ENCODE data around the gene GOLGA6A.
A peak's percentile ranks its signal among the peaks of the same experiment; 100 is the strongest.
"Not testable (repeated sequence)": the region's sequence is repeated elsewhere in the genome, so short reads cannot be mapped to it uniquely, and the experiment has no call there.

GOLGA6A gene

GRCh38 chr15:74053517-74053916, 28.8 kb downstream of the GOLGA6A start:
- no peak for DNase-seq (ENCODE audit: low spot score)

DNA sequence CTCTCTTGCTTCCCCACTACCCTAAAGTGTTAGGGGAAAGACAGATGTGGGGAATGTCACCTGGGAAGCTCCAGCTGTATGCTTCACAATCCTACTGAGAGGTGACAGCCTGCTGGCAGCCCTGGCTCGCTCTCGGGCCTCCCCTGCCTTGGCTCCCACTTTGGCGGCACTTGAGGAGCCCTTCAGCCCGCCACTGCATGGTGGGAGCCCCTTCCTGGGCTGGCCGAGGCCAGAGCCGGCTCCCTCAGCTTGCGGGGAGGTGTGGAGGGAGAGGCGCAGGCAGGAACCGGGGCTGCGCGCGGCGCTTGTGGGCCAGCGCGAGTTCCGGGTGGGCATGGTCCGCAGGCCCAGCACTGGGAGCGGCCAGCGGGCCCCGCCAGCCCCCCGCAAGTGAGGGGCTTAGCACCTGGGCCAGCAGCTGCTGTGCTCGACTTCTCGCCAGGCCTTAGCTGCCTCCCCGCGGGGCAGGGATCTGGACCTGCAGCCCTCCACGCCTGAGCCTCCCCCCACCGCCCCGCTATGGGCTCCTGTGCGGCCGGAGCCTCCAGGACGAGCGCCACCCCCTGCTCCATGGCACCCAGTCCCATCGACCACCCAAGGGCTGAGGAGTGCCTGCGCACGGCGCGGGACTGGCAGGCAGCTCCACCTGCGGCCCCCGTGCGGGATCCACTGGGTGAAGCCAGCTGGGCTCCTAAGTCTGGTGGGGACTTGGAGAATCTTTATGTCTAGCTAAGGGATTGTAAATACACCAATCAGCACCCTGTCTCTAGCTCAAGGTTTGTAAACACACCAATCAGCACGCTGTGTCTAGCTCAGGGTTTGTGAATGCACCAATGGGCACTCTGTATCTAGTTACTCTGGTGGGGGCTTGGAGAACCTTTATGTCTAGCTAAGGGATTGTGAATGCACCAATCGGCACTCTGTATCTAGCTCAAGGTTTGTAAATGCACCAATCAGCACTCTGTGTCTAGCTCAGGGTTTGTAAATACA, 29.8 kb downstream of the GOLGA6A start:
- DNase-seq (ENCODE audit: low spot score), result not testable (repeated sequence)

DNA sequence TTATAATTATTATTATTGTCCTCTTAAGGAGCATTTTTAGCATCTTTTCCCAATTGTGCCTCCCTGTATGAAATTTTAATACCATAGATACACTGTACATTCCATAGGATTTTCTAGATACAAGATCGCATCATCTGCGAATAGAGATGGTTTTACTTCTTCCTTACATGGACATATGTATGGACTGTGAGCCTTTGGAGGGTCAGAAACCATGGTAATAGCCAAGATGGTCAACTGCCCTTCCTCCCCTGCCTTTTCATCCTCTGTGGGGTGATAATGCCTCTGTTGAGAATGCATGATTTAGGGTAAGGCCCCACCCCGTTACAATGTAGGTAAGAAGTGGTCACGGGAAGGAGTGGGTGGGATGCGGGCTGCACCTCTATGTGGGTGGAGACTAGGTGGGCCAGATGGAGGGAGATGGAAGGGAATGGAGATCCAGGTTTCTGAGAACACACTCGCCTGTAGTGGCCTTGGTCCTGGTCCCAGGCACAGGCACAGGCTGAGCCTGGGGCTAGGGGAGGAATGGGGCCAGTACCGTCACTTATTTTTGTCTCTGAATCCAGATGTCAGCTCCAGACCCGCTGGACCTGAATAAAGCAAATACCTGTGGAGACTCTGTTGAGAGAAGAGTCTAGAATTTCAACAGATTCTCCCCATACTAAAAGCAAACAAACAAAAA, 31.7 kb downstream of the GOLGA6A start:
- DNase-seq (ENCODE audit: low spot score), result no peak

GRCh38 chr15:74050127-74050526, 32.2 kb downstream of the GOLGA6A start:
- no peak for DNase-seq (ENCODE audit: low spot score)

DNA sequence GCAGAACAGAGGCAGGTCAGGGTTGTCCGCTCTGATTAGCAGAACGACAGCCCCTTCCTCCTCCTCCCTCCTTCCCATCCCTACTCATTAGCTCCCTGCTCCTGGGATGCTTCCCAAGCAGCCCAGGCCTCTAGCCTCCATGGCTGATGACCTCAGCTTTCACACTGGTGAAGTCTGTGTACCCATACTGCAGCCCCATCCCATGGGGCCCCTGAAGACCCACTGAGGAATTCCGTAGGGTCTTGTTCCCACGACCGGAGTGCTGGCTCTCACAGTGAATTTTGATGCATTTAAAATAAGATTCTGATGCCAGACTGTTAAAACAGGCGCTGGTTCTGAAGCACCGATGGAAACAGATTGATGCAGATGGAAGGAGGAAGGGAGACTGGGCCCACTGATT, 36.1 kb downstream of the GOLGA6A start:
- no peak for DNase-seq (ENCODE audit: low spot score)

- no peak for DNase-seq (ENCODE audit: low spot score)
Observed at GRCh38 chr15:74045636-74046274, 36.6 kb downstream of the GOLGA6A start.

GRCh38 chr15:74045184-74045583, 37.2 kb downstream of the GOLGA6A start:
- no peak for DNase-seq (ENCODE audit: low spot score)

DNA sequence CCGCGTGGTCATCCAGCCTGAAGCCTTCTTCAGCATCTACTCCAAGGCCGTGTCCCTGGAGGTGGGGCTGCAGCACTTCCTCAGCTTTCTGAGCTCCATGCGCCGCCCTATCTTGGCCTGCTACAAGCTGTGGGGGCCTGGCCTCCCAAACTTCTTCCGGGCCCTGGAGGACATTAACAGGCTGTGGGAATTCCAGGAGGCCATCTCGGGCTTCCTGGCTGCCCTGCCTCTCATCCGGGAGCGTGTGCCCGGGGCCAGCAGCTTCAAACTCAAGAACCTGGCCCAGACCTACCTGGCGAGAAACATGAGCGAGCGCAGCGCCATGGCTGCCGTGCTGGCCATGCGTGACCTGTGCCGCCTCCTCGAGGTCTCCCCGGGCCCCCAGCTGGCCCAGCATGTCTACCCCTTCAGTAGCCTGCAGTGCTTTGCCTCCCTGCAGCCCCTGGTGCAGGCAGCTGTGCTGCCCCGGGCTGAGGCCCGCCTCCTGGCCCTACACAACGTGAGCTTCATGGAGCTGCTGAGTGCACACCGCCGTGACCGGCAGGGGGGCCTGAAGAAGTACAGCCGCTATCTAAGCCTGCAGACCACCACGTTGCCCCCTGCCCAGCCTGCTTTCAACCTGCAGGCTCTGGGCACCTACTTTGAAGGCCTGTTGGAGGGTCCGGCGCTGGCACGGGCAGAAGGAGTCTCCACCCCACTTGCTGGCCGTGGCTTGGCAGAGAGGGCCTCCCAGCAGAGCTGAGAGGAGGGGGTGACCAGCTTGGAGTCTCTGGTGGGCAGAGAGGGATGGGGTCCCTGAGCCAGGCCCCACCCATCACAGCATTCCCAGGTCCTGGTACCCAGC, 37.9 kb downstream of the GOLGA6A start:
- DNase-seq (ENCODE audit: low spot score), result no peak

GRCh38 chr15:74043425-74044266, 38.7 kb downstream of the GOLGA6A start:
- no peak for DNase-seq (ENCODE audit: low spot score)

- no peak for DNase-seq (ENCODE audit: low spot score)
Observed at GRCh38 chr15:74042603-74043424, 39.5 kb downstream of the GOLGA6A start.

DNA sequence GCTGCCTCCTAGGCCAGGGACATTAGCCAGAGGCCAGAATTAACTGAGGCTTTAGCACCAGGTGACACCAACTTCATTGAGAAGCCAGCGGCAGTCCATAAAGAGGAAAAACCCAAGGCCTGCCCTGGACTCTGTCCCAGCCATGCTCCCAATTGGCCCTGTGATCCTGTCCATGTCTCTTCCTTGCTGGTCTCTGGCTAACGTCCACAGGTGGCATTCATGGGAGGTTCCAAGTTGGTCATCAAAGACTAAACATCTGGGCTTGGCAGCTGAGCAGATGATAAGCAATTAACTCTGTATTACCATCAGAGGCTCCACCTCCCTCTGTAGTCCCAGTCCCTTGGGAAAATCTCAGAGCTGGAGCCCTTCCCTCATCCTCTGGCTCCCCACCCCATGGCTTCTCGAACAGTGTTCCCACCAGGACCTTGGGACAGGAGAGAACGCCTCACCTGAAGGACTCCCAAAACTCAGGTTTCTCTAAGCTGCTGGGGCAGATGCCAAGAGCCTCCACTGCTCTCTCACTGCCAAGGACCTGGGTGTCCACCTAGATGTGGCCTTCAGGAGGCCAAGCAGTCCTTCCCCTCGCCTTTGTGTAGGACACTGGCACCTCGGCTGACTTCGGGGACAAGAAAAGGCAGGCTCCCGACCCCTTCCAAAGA, 40.4 kb downstream of the GOLGA6A start:
- no peak for DNase-seq (ENCODE audit: low spot score)

DNA sequence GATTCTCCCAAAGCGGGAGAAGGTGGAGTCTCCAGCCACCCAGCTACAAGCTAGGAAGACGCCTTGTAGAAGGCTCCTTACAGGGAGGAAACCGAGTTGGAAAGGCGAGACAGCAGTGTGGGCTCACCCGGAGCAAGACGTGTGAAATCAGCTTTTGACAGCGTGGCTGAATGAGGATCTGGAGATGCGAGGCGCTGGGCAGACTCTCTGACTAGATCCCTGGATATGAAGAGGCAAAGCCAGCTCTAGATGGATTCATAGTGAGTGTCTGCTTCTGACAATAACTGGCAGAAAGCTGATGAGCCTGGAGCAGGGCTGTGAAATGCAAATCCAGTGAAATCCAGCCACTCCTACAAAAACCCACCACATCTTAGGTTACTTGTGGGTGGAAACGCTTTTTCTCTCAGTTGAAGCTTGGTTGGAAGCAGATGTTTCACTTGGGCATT, 41.0 kb downstream of the GOLGA6A start:
- no peak for DNase-seq (ENCODE audit: low spot score)

GRCh38 chr15:74040109-74040850, 42.1 kb downstream of the GOLGA6A start:
- DNase-seq (ENCODE audit: low spot score), result peak; percentile 39

DNA sequence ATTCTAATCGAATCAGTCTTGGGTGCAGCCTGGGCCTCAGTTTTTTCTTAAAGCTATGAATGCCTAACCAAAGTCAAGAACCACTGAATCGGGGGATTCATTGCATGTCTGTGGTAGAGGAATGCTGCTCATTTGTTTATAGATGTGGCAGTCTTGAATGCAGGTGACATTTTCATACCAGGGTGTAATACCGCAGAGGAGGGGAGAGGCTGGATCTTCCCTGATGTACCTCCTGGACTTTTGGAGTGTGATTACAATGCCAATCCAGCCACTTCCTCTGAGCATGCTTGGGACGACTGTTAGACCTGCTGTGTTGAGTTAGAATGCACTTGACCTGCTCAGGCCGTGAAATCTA, 42.7 kb downstream of the GOLGA6A start:
- DNase-seq (ENCODE audit: low spot score), result no peak

- DNase-seq (ENCODE audit: low spot score), result no peak
Observed at GRCh38 chr15:74038707-74039655, 43.4 kb downstream of the GOLGA6A start.

GRCh38 chr15:74037171-74038117, 44.9 kb downstream of the GOLGA6A start:
- no peak for DNase-seq (ENCODE audit: low spot score)
